KG1 (cell line): ENCODE data around the gene EFEMP2.
"Not testable (repeated sequence)": the region's sequence is repeated elsewhere in the genome, so short reads cannot be mapped to it uniquely, and the experiment has no call there.

Source experiments
- DNase-seq: peaks from one replicate; lab custom pipeline; 2025; lab: John Stamatoyannopoulos, UW

Gene EFEMP2

GRCh38 chr11:65854161-65854592 lies 18.4 kb downstream of the EFEMP2 start:
- DNase-seq: no peak

- DNase-seq: no peak
Measured at GRCh38 chr11:65853246-65853979, 19.2 kb downstream of the EFEMP2 start.

DNA sequence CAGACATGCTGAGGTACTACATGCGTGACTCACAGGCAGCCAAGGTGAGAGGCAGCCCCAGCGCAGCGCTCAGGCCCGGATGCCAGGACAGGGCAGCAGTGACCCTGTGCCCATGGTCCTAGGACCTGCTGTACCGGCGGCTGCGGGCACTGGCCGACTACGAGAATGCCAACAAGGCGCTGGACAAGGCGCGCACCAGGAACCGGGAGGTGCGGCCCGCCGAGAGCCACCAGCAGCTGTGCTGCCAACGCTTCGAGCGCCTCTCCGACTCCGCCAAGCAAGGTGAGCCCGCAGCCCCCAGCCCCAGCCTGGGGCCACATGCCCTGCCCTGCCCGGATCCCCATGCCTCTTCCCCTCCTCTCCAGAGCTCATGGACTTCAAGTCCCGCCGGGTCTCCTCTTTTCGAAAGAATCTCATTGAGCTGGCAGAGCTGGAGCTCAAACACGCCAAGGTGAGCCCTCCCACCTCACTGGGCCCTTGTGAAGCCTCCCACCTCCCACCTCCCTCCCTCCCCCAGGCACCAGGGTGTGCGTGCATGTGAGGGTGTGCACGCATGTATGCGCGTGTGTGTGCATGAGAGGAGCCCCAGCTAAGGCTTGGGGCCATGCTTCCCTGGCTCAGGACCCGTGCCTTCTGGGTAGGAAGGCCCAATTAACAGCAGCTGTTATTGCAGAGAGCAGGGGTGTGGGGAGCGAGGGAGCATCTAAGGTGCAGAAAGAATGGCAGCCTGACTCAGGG lies 19.9 kb downstream of the EFEMP2 start:
- no peak for DNase-seq

- DNase-seq: no peak
Measured at GRCh38 chr11:65851811-65852507, 20.6 kb downstream of the EFEMP2 start.

DNA sequence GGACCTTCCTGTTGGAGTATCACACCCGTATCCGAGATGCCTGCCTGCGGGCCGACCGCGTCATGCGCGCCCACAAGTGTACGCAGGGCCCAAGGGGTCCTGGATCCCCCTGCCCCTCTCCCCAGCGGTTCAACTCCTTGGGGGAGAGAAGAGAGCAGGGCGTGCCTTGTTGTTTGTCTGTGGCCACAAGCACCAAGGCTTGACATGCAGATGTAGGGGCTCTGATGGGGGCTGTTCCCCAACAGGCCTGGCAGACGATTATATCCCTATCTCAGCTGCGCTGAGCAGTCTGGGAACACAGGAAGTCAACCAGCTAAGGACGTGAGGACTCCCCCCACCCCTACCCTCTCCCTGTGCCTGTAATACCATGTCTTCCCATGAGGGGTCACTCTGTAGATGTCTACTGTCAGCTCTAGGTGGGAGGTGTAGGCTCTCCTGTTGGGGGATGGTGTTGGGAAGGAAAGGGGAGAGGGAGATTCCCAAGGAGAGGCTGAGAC lies 21.5 kb downstream of the EFEMP2 start:
- no peak for DNase-seq

DNA sequence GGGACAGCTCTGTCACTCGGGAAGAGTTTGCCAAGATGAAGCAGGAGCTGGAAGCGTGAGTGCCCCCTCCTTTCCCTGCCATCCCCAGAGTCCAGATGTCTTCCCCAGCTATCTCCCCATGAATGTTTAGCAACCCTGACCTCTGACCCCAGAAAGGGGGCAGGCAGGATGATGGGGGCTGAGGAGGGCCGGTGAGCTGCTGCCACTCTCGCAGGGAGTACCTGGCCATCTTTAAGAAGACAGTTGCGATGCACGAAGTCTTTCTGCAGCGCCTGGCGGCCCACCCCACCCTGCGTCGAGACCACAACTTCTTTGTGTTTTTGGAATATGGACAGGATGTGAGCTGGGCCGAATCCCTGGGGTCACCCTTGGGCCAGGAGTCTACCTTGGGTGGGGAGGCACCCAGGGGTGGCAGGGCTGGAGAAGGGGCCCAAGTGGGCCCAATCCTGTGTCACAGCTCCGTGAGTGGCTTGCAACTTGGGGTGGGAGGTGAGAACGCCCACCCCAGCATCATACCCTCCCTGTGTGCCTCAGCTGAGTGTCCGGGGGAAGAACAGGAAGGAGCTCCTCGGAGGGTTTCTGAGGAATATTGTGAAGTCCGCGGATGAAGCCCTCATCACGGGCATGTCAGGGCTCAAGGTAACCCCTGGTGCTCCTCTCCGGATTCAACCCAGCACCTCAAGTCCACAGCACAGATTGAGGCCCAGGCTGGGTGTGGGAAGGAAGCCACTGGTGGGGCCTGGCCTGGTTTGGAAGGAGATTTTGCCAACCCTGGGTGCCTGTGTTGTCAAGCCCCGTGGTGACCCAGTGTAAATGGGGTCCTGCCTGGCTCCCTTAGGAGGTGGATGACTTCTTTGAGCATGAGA lies 22.1 kb downstream of the EFEMP2 start:
- DNase-seq: no peak

DNA sequence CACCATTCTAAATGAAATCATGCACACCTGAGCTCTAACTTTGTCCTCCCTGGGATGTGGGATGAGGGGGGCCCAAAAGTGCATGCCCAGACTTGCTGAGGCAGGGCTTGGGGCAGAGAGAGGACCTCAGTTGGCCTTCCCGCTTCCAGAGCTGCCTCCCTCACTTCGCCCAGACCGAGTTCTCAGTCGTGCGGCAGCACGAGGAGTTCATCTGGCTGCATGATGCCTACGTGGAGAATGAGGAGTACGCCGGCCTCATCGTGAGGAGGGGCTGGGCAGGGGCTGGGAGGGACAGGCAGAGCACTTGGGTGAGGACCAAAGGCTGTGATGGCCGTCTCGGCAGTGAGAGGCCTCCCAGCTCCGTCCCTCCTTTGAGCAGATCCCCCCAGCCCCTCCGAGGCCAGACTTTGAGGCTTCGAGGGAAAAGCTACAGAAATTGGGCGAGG lies 22.8 kb downstream of the EFEMP2 start:
- no peak for DNase-seq

DNA sequence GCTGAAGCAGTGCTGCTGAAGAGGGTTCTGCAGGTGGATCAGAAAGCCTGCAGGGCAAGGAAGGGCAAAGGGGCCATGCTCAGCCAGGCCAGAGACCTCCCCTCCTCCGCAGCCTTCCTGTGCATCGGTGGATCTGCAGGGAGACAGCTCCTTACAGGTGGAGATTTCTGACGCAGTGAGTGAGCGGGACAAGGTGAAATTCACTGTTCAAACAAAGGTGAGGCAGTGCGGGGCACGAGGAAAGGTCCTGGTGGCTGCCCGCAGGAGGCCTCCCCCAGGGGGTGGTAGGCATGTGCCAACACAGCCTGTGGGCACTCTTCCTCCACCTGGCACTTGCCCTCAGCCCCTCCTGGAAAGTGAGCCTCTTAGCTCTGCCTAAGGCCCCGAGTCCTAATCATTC lies 23.2 kb downstream of the EFEMP2 start:
- no peak for DNase-seq

GRCh38 chr11:65848693-65849092 lies 23.9 kb downstream of the EFEMP2 start:
- not testable (repeated sequence) for DNase-seq

DNA sequence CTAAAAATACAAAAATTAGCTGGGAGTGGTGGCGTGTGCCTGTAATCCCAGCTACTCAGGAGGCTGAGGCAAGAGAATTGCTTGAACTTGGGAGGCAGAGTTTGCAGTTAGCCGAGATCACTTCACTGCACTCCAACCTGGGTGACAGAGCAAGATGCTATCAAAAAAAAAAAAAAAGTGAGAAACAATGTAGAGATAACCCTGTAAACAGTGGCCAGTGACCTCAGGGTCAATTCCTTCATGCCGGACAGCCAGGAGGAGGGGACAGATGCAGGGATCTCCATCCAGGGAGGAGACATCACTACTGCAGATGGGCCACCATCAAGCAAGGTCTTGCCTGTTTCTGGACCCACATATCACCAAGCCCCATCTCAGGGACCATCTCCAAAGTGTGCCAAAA lies 24.9 kb downstream of the EFEMP2 start:
- DNase-seq: no peak

- no peak for DNase-seq
Measured at GRCh38 chr11:65844231-65844872, 28.2 kb downstream of the EFEMP2 start.

DNA sequence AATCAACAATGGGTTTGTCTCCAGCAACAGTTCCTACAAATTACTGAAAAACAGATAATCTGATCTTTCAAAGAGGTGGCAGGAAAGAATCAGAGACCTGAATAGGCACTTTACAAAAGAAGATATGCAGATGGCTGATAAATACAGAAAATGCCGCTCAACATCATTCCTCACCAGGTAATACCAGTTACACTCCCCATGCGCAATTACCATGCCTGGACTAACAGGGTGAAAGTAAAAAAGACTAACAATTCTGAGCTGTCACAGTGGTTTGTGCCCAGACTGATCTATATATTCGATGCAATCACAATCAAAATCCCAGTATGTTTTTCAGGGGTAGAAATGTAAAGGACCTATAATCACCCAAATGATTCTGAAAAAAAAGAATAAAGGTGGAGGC lies 28.8 kb downstream of the EFEMP2 start:
- no peak for DNase-seq

- no peak for DNase-seq
Measured at GRCh38 chr11:65842144-65842543, 30.5 kb downstream of the EFEMP2 start.

GRCh38 chr11:65834202-65834601 lies 38.4 kb downstream of the EFEMP2 start:
- no peak for DNase-seq

GRCh38 chr11:65833297-65834030 lies 39.1 kb downstream of the EFEMP2 start, which contains the start of gene SNX32:
Gene SNX32 (plus strand): TSS chr11:65833963. CDS start chr11:65834066, 103 bp downstream.
- DNase-seq: peak; percentile 88

GRCh38 chr11:65832231-65832630 lies 40.4 kb downstream of the EFEMP2 start:
- DNase-seq: not testable (repeated sequence)

DNA sequence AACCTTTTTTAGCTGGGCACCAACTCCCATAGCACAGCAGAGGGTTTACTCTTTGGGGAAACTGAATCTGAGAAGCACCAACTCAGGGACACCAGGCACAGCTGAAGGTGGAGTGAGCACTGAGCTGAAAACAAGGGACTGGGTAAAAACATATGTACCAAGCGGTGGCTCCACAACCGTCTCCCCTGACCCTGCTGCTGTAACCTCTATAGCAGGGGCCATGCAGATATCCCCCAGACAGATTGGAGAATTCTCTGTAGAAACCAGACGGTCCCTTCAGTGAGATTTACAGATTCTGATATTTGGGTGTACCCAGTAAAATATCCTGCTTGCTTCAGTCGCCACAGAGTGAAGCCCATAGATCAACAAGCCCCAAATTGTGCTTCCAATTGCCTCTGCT lies 43.1 kb downstream of the EFEMP2 start:
- no peak for DNase-seq

DNA sequence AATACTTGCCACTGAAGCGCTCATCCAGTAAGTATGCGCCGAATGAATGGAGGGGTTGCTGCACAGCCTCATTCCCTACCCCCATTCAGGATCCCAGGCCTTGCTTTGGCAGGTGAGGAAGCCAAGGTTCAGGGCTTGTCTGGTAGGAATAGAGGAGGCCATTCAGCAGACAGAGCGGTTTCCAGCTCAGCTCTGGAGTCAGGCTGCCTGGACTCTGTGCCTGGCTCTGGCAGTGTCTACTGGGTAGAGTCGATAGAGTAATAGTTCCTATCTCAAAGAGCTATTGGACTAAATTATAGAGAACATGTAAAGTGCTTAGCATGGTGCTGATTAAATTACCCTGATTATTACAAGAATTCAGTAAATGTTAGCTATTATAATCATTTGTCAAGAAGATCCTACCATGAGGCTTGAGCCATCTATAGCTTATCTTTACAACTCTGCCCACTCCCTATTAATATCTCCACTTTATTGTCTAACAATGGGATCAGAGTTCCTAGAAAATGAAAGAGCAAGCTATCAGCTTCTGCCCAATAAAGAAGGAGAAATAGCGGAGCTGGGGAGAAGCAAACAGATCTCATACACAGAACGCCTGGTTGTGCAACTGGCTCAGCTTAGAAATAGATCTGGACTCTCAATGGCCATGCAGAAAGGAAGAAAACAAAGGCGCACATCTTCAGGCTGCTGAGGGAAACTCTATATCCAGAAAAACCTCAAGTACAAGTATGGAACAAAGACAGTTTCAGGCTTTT lies 45.4 kb downstream of the EFEMP2 start:
- no peak for DNase-seq

- DNase-seq: no peak
Measured at GRCh38 chr11:65822776-65823528, 49.6 kb downstream of the EFEMP2 start.
